H9 (cell line): ENCODE measurements around the gene KRT80. TPM values are rescaled to one million over a fixed set of nuclear protein-coding genes. Genes with fewer than 3 reads are reported as not detected.

ENCODE experiments used
- DNase-seq: peaks from one replicate; pipeline ENCODE4 v3.0.0-alpha.2; 2017
- H2AFZ ChIP-seq: one replicate; pipeline ENCODE4 v1.6.1; 2013; ENCODE audit warnings: mild to moderate bottlenecking, low read length, control low read depth, moderate library complexity
- H2AK5ac ChIP-seq: 2 replicates; pipeline ENCODE4 v1.6.1; 2013; ENCODE audit warnings: low read length, control low read depth, mixed read lengths; ENCODE audit not compliant: insufficient read length
- H2BK120ac ChIP-seq: one replicate; pipeline ENCODE4 v1.6.1; 2013; ENCODE audit warnings: low read depth, mild to moderate bottlenecking, low read length, control low read depth, inconsistent platforms; ENCODE audit not compliant: poor library complexity, severe bottlenecking
- H2BK12ac ChIP-seq: 2 replicates; pipeline ENCODE4 v1.6.1; 2013; ENCODE audit warnings: low read length, control low read depth, mixed read lengths, low read depth; ENCODE audit not compliant: insufficient read length
- H2BK15ac ChIP-seq: 2 replicates; pipeline ENCODE4 v1.6.1; 2013; ENCODE audit warnings: low read depth, low read length, control low read depth
- H2BK20ac ChIP-seq: one replicate; pipeline ENCODE4 v1.6.1; 2013; ENCODE audit warnings: low read depth, mild to moderate bottlenecking, low read length, control low read depth, inconsistent platforms; ENCODE audit not compliant: poor library complexity, severe bottlenecking
- H2BK5ac ChIP-seq: 2 replicates; pipeline ENCODE4 v1.6.1; 2013; ENCODE audit warnings: low read length, control low read depth, mixed read lengths; ENCODE audit not compliant: insufficient read length
- H3K14ac ChIP-seq: 2 replicates; pipeline ENCODE4 v1.6.1; 2013; ENCODE audit warnings: low read length, control low read depth; ENCODE audit not compliant: insufficient read depth
- H3K18ac ChIP-seq: 2 replicates; pipeline ENCODE4 v1.6.1; 2013; ENCODE audit warnings: low read depth, mild to moderate bottlenecking, mixed read lengths, low read length, control low read depth; ENCODE audit not compliant: insufficient read length
- H3K23ac ChIP-seq: 2 replicates; pipeline ENCODE4 v1.6.1; 2013; ENCODE audit warnings: low read length, control low read depth, mixed read lengths, low read depth; ENCODE audit not compliant: insufficient read length
- H3K23me2 ChIP-seq: 2 replicates; pipeline ENCODE4 v1.6.1; 2013; ENCODE audit warnings: low read depth, mild to moderate bottlenecking, mixed read lengths, low read length, control low read depth; ENCODE audit not compliant: insufficient read length, poor library complexity, severe bottlenecking
- H3K27ac ChIP-seq: 2 replicates; pipeline ENCODE4 v1.5.1; 2013; ENCODE audit warnings: low read length, control low read depth, mixed read lengths, low read depth; ENCODE audit not compliant: insufficient read length
- H3K27me3 ChIP-seq: 2 replicates; pipeline ENCODE4 v1.6.1; 2013; ENCODE audit warnings: low read length, control low read depth, inconsistent platforms; ENCODE audit not compliant: insufficient read depth
- H3K4ac ChIP-seq: 2 replicates; pipeline ENCODE4 v1.6.1; 2013; ENCODE audit warnings: low read depth, mild to moderate bottlenecking, control low read depth, inconsistent platforms, low read length, moderate library complexity
- H3K4me1 ChIP-seq: 2 replicates; pipeline ENCODE4 v1.6.1; 2013; ENCODE audit warnings: low read length, control low read depth, inconsistent platforms; ENCODE audit not compliant: insufficient read depth
- H3K4me2 ChIP-seq: 2 replicates; pipeline ENCODE4 v1.6.1; 2013; ENCODE audit warnings: low read length, control low read depth, mixed read lengths; ENCODE audit not compliant: insufficient read length, insufficient read depth
- H3K56ac ChIP-seq: 2 replicates; pipeline ENCODE4 v1.6.1; 2013; ENCODE audit warnings: low read depth, mild to moderate bottlenecking, mixed read lengths, low read length, control low read depth; ENCODE audit not compliant: insufficient read length
- H3K79me1 ChIP-seq: 2 replicates; pipeline ENCODE4 v1.6.1; 2013; ENCODE audit warnings: low read depth, mild to moderate bottlenecking, moderate library complexity, low read length, control low read depth, inconsistent platforms; ENCODE audit not compliant: insufficient read depth, poor library complexity, severe bottlenecking
- H3K79me2 ChIP-seq: 2 replicates; pipeline ENCODE4 v1.6.1; 2013; ENCODE audit warnings: low read length, control low read depth, inconsistent platforms; ENCODE audit not compliant: insufficient read depth
- H3K9ac ChIP-seq: 2 replicates; pipeline ENCODE4 v1.6.1; 2013; ENCODE audit warnings: low read length, control low read depth, mixed read lengths; ENCODE audit not compliant: insufficient read length; ENCODE audit errors: extremely low read depth
- H3K9me3 ChIP-seq: one replicate; pipeline ENCODE4 v1.6.1; 2013; ENCODE audit warnings: low read depth, low read length, inconsistent platforms; ENCODE audit not compliant: control insufficient read depth
- H3T11ph ChIP-seq: one replicate; pipeline ENCODE4 v1.6.1; 2013; ENCODE audit warnings: mild to moderate bottlenecking, low read length, control low read depth, inconsistent platforms
- H4K20me1 ChIP-seq: one replicate; pipeline ENCODE4 v1.6.1; 2013; ENCODE audit not compliant: control insufficient read depth, insufficient read length, insufficient read depth
- H4K5ac ChIP-seq: 2 replicates; pipeline ENCODE4 v1.6.1; 2013; ENCODE audit warnings: low read depth, mild to moderate bottlenecking, mixed read lengths, low read length, control low read depth; ENCODE audit not compliant: insufficient read length
- H4K8ac ChIP-seq: replicated peaks from 2 replicates; pipeline ENCODE4 v1.6.1; 2013; ENCODE audit warnings: low read length, control low read depth, mixed read lengths, low read depth; ENCODE audit not compliant: insufficient read length
- H4K91ac ChIP-seq: 2 replicates; pipeline ENCODE4 v1.6.1; 2013; ENCODE audit warnings: low read depth, mild to moderate bottlenecking, moderate library complexity, mixed read lengths, low read length, control low read depth; ENCODE audit not compliant: insufficient read length
- H3K27ac Mint-ChIP-seq, 3 experiments: 2 replicates in 2 of 3; 3 replicates in 1 of 3; pipeline ENCODE4 v1.8.0; 2020 to 2021; ENCODE audit warnings: mixed read lengths in 3 of 3, mild to moderate bottlenecking in 1 of 3, moderate library complexity in 1 of 3
- H3K27me3 Mint-ChIP-seq: 2 replicates; pipeline ENCODE4 v1.8.0; 2021; ENCODE audit warnings: low read depth, mild to moderate bottlenecking, moderate library complexity, mixed read lengths
- H3K36me3 Mint-ChIP-seq, 3 experiments: 2 replicates in 2 of 3; 3 replicates in 1 of 3; pipeline ENCODE4 v1.8.0; 2020 to 2021; ENCODE audit warnings: low read depth in 3 of 3, mixed read lengths in 3 of 3; ENCODE audit not compliant: insufficient read depth in 1 of 3
- H3K4me1 Mint-ChIP-seq, 2 experiments: 2 replicates each; pipeline ENCODE4 v1.8.0; 2020; ENCODE audit warnings: mixed read lengths in 2 of 2
- H3K4me3 Mint-ChIP-seq, 2 experiments: 2 replicates in 1 of 2; 3 replicates in 1 of 2; pipeline ENCODE4 v1.8.0; 2020 to 2021; ENCODE audit warnings: mild to moderate bottlenecking in 2 of 2, mixed read lengths in 2 of 2, moderate library complexity in 1 of 2
- H3K9me3 Mint-ChIP-seq, 2 experiments: 2 replicates in 1 of 2; 3 replicates in 1 of 2; pipeline ENCODE4 v1.8.0; 2020; ENCODE audit warnings: mild to moderate bottlenecking in 2 of 2, mixed read lengths in 2 of 2, moderate library complexity in 1 of 2
- CTCF ChIP-seq: fragments of 200-600 bp; sonication (generic); conservative IDR thresholded peaks from 3 replicates; pipeline ENCODE4 v1.8.0; 2021; ENCODE audit warnings: antibody characterized with exemption, mild to moderate bottlenecking
- WGBS: extraction: QIAGEN DNeasy Blood & Tissue Kit; methylation state at CpG from one replicate; pipeline ENCODE4 v1.1.7; 2013; ENCODE audit warnings: missing lambda C conversion rate, low lambda C conversion rate, mixed read lengths; ENCODE audit not compliant: insufficient read length; ENCODE audit errors: extremely low coverage; 5-methylcytosine and 5-hydroxymethylcytosine counted together
- total RNA-seq: library from RNA; stranded (reverse); gene quantifications from 2 replicates; pipeline ENCODE4 v1.2.1, GENCODE V29; 2021

Gene KRT80
- total RNA-seq, 1 experiment from 2014 or later = not detected

GRCh38 chr12:52214421-52214802, 22.6 kb upstream of the KRT80 start:
- H3K4me3 Mint-ChIP-seq = no peak overlapping the region

More at GRCh38 chr12:52214421-52214802, 22.6 kb upstream of the KRT80 start:
- Histone ChIP-seq H2BK12ac (no peak overlapping the region), H3K4me1 (no peaks in the 10 kb centered on the region), H3K27ac (no peak overlapping the region), H3K56ac (no peak overlapping the region), H3K27me3 (no peaks in the 10 kb centered on the region), H3K79me1 (no peaks in the 10 kb centered on the region), H3K18ac (no peak overlapping the region), H3K9ac (no peak overlapping the region), H4K8ac (no peak overlapping the region), H2AK5ac (no peak overlapping the region), H3K14ac (no peak overlapping the region), H2BK5ac (no peak overlapping the region), H4K20me1 (no peaks in the 10 kb centered on the region), H3K23ac (no peak overlapping the region), H2BK15ac (no peak overlapping the region), H3T11ph (no peak overlapping the region), H3K4me2 (no peak overlapping the region), H3K79me2 (no peaks in the 10 kb centered on the region), H2AFZ (no peak overlapping the region), H3K9me3 (no peaks in the 10 kb centered on the region), H4K91ac (no peak overlapping the region), H2BK120ac (no peak overlapping the region), H3K23me2 (no peaks in the 10 kb centered on the region), H2BK20ac (no peak overlapping the region), H4K5ac (no peak overlapping the region), H3K4ac (no peak overlapping the region)
- Mint-ChIP-seq H3K9me3 (no peaks in the 10 kb centered on the region), H3K27me3 (peaks cover 7% of the 10 kb centered on the region), H3K36me3 (no peaks in the 10 kb centered on the region), H3K27ac (no peak overlapping the region; a peak in 1 of 7 replicates), H3K4me1 (peaks cover 4 to 21% of the 10 kb centered on the region in 2 experiments)
- TF ChIP-seq CTCF = peak; percentile 45
- no CpG with 5 or more reads among the region's 3 CpGs for WGBS
- DNase-seq = no peak
